B cell (primary cell): ENCODE measurements around the gene NDUFB10. TPM values are rescaled to one million over a fixed set of nuclear protein-coding genes. Genes with fewer than 3 reads are reported as not detected.
"Not testable (repeated sequence)": the region's sequence is repeated elsewhere in the genome, so short reads cannot be mapped to it uniquely, and the experiment has no call there.

Source experiments
- ATAC-seq: fragments of 200-7000 bp; cut with Tn5 transposase; one replicate; pipeline ENCODE4 v1.10.0; 2021; ENCODE audit warnings: low read depth, mild to moderate bottlenecking, moderate number of reproducible peaks, moderate library complexity
- CTCF ChIA-PET: fragments of 350-600 bp; sonication (Branson Sonifier 250); formaldehyde crosslinking; loops from one replicate; lab custom pipeline; 2021; ENCODE audit warnings: antibody characterized with exemption, inconsistent platforms; lab: Charles Lee
- POLR2A ChIA-PET: fragments of 350-600 bp; sonication (Branson Sonifier 250); formaldehyde crosslinking; loops from one replicate; lab custom pipeline; 2021; ENCODE audit warnings: antibody characterized with exemption; lab: Charles Lee
- DNase-seq: peaks from one replicate; pipeline ENCODE4 v3.0.0; 2013
- H2AFZ ChIP-seq: 2 replicates; pipeline ENCODE4 v1.6.1; 2012; ENCODE audit warnings: mild to moderate bottlenecking, low read depth, low read length; ENCODE audit not compliant: insufficient read depth, poor library complexity, severe bottlenecking
- H3K27ac ChIP-seq, 2 donors: 1 replicate in 1 of 2; 2 replicates in 1 of 2; pipeline ENCODE4 v1.5.1; 2012 to 2013; ENCODE audit warnings: low read length in 2 of 2, mild to moderate bottlenecking in 2 of 2, moderate library complexity in 1 of 2
- H3K27me3 ChIP-seq, 4 experiments: fragments of 200-600 bp in 1 of 4; sonication (generic) in 1 of 4; replicated peaks in 1 of 4; 1 replicate in 2 of 4; 2 replicates in 2 of 4; pipeline versions ENCODE4 v1.6.1 to v1.7.0; 2013 to 2016; ENCODE audit warnings: low read length in 3 of 4, mild to moderate bottlenecking in 2 of 4, mixed read lengths in 1 of 4, moderate library complexity in 1 of 4; ENCODE audit not compliant: insufficient read depth in 4 of 4, control insufficient read depth in 3 of 4; ENCODE audit errors: control extremely low read depth in 1 of 4
- H3K36me3 ChIP-seq, 2 experiments: replicated peaks in 1 of 2; 1 replicate in 1 of 2; 2 replicates in 1 of 2; pipeline versions ENCODE4 v1.6.1 to v1.7.1; 2013; ENCODE audit warnings: low read length in 1 of 2; ENCODE audit not compliant: insufficient read depth in 2 of 2, control insufficient read depth in 1 of 2; ENCODE audit errors: control extremely low read depth in 1 of 2, extremely low read depth in 1 of 2
- H3K4me1 ChIP-seq, 2 donors: fragments of 200-600 bp in 1 of 2; sonication (generic) in 1 of 2; 1 replicate in 1 of 2; 2 replicates in 1 of 2; pipeline versions ENCODE4 v1.5.1 to v1.6.1; 2013 to 2017; ENCODE audit warnings: low read length in 2 of 2; ENCODE audit not compliant: control insufficient read depth in 2 of 2, insufficient read depth in 2 of 2
- H3K4me2 ChIP-seq: replicated peaks from 2 replicates; pipeline ENCODE3; 2012; ENCODE audit warnings: mild to moderate bottlenecking, low read depth, low read length; ENCODE audit not compliant: poor library complexity, severe bottlenecking
- H3K4me3 ChIP-seq, 5 experiments: fragments of 200-600 bp in 1 of 5; sonication (generic) in 1 of 5; 1 replicate in 3 of 5; 2 replicates in 2 of 5; pipeline versions ENCODE4 v1.5.1 to v1.7.0; 2011 to 2016; ENCODE audit warnings: low read length in 4 of 5, mild to moderate bottlenecking in 4 of 5, low read depth in 2 of 5, control low read depth in 1 of 5, moderate library complexity in 1 of 5; ENCODE audit not compliant: insufficient read depth in 1 of 5; ENCODE audit errors: control extremely low read depth in 1 of 5, extremely low read depth in 1 of 5
- H3K79me2 ChIP-seq: fragments of 200-600 bp; sonication (generic); one replicate; pipeline ENCODE4 v1.6.0; 2016; ENCODE audit warnings: low read length; ENCODE audit not compliant: control insufficient read depth, insufficient read depth
- H3K9ac ChIP-seq: fragments of 200-600 bp; sonication (generic); 2 replicates; pipeline ENCODE4 v1.6.1; 2017; ENCODE audit warnings: mild to moderate bottlenecking, low read length, moderate library complexity
- H3K9me3 ChIP-seq, 3 donors: one replicate each; pipeline versions ENCODE4 v1.6.1 to v1.7.1; 2013; ENCODE audit warnings: low read length in 2 of 3; ENCODE audit not compliant: control insufficient read depth in 2 of 3, insufficient read depth in 1 of 3; ENCODE audit errors: control extremely low read depth in 1 of 3
- H4K20me1 ChIP-seq: 2 replicates; pipeline ENCODE4 v1.6.0; 2012; ENCODE audit warnings: mild to moderate bottlenecking, low read length; ENCODE audit not compliant: insufficient read depth, control insufficient read depth, poor library complexity, severe bottlenecking
- H3K27ac Mint-ChIP-seq: one replicate; pipeline ENCODE4 v1.8.0; 2021; ENCODE audit warnings: mixed read lengths
- H3K27me3 Mint-ChIP-seq: one replicate; pipeline ENCODE4 v1.8.0; 2021; ENCODE audit warnings: mixed read lengths
- H3K4me1 Mint-ChIP-seq: one replicate; pipeline ENCODE4 v1.8.0; 2021; ENCODE audit warnings: mixed read lengths
- H3K4me3 Mint-ChIP-seq: one replicate; pipeline ENCODE4 v1.8.0; 2021; ENCODE audit warnings: mixed read lengths
- H3K9me3 Mint-ChIP-seq: one replicate; pipeline ENCODE4 v1.8.0; 2022; ENCODE audit warnings: mixed read lengths; ENCODE audit not compliant: insufficient read depth
- EZH2 ChIP-seq: IDR thresholded peaks from 2 replicates; pipeline ENCODE4 v1.6.1; 2012; ENCODE audit warnings: borderline replicate concordance, low read depth, mild to moderate bottlenecking, moderate library complexity, low read length; ENCODE audit not compliant: insufficient read depth, poor library complexity, severe bottlenecking
- WGBS: methylation state at CpG from one replicate; pipeline ENCODE4 v1.1.5; 2013; ENCODE audit warnings: missing lambda C conversion rate; ENCODE audit not compliant: insufficient coverage; 5-methylcytosine and 5-hydroxymethylcytosine counted together
- intact Hi-C: fragments of 100-400 bp; cut with micrococcal nuclease; formaldehyde crosslinking; loops from one replicate; pipeline ENCODE4 v1.10.0; 2022
- polyA plus RNA-seq: library from polyadenylated mRNA; depleted of rRNA; stranded (reverse); fragments of >200 nt; gene quantifications from 2 replicates; pipeline ENCODE4 v1.2.3, GENCODE V29; 2012
- total RNA-seq, 2 donors: library from RNA; stranded (reverse); fragments of 120-200 nt in 1 of 2; gene quantifications; 1 replicate in 1 of 2; 2 replicates in 1 of 2; pipeline versions ENCODE4 v1.2.3 to v1.2.4, GENCODE V29; 2013 to 2022
- TF ChIP-seq, protein P1 (sequence below): fragments of 200-600 bp; IDR thresholded peaks from one replicate; pipeline ENCODE4 v1.8.0; 2022; ENCODE audit warnings: antibody characterized with exemption, mild to moderate bottlenecking

Gene NDUFB10
- total and polyA plus RNA-seq, 2 donors (not counting 1 experiment from before 2014, with no cell fraction given): 70.4 to 92.6 TPM

GRCh38 chr16:1958143-1958491 lies 1.2 kb upstream of the NDUFB10 start:
- H3K4me2 ChIP-seq, H3K9me3 ChIP-seq, H3K27me3 ChIP-seq, H3K27ac ChIP-seq, POLR2A ChIA-PET, H3K4me3 ChIP-seq, H3K9ac ChIP-seq, H3K27me3 Mint-ChIP-seq, DNase-seq, H4K20me1 ChIP-seq, H3K4me3 Mint-ChIP-seq, H2AFZ ChIP-seq, ATAC-seq, H3K9me3 Mint-ChIP-seq, H3K27ac Mint-ChIP-seq: not testable (repeated sequence)
- WGBS: 78% methylated on average over 29 of the region's 30 CpGs
- peaks cover 0 to 23% of the 10 kb centered on the region in 2 experiments for H3K36me3 ChIP-seq
- H3K4me1 ChIP-seq: peaks cover 16 to 37% of the 10 kb centered on the region in 2 donors
- H3K4me1 Mint-ChIP-seq: peaks cover 27% of the 10 kb centered on the region
- intact Hi-C loops: loop anchor here (2.0 kb wide), 1 partner anchor 29 kb away; no protein-coding TSS in a partner anchor
- H3K79me2 ChIP-seq: peaks cover 19% of the 10 kb centered on the region
- CTCF ChIA-PET: interaction anchor here (1.1 to 2.1 kb wide), 3 partner anchors 29 to 183 kb away, joined by 3 to 4 read pairs (median 3); no protein-coding TSS in a partner anchor

- Histone ChIP-seq H3K9ac (peak overlapping the region; percentile 88), H3K27me3 (peaks cover 0 to 3% (median 0%) of the 10 kb centered on the region in 4 experiments), H3K79me2 (peaks cover 25% of the 10 kb centered on the region), H3K4me3 (peak overlapping the region in 3 of 5 experiments; percentile 34 to 86 (median 75)), H3K36me3 (peaks cover 0 to 28% of the 10 kb centered on the region in 2 experiments), H4K20me1 (peaks cover 16% of the 10 kb centered on the region), H3K4me1 (peaks cover 22 to 43% of the 10 kb centered on the region in 2 donors), H3K4me2 (peak overlapping the region; percentile 83), H3K9me3 (no peaks in the 10 kb centered on the region), H2AFZ (peak overlapping the region; percentile 93), H3K27ac (no peak overlapping the region)
- intact Hi-C loops: loop anchor here (1.0 to 2.0 kb wide), 5 partner anchors 13 to 310 kb away; partner anchors contain the start of genes RNPS1, TRAF7 and ZNF598
- TF ChIP-seq, protein P1, sequence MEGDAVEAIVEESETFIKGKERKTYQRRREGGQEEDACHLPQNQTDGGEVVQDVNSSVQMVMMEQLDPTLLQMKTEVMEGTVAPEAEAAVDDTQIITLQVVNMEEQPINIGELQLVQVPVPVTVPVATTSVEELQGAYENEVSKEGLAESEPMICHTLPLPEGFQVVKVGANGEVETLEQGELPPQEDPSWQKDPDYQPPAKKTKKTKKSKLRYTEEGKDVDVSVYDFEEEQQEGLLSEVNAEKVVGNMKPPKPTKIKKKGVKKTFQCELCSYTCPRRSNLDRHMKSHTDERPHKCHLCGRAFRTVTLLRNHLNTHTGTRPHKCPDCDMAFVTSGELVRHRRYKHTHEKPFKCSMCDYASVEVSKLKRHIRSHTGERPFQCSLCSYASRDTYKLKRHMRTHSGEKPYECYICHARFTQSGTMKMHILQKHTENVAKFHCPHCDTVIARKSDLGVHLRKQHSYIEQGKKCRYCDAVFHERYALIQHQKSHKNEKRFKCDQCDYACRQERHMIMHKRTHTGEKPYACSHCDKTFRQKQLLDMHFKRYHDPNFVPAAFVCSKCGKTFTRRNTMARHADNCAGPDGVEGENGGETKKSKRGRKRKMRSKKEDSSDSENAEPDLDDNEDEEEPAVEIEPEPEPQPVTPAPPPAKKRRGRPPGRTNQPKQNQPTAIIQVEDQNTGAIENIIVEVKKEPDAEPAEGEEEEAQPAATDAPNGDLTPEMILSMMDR: no peak
- no peak for TF ChIP-seq EZH2
- Mint-ChIP-seq H3K9me3 (no peaks in the 10 kb centered on the region), H3K4me3 (peak overlapping the region; percentile 89), H3K27me3 (peaks cover 3% of the 10 kb centered on the region), H3K4me1 (peaks cover 33% of the 10 kb centered on the region), H3K27ac (peak overlapping the region; percentile 89)
- ATAC-seq (no peak), DNase-seq (no peak)
- ChIA-PET CTCF (interaction anchor here (1.1 to 2.1 kb wide), 3 partner anchors 30 to 182 kb away, joined by 3 to 4 read pairs (median 3); no protein-coding TSS in a partner anchor), POLR2A (interaction anchor here (1.1 to 2.5 kb wide), 2 partner anchors 182 to 196 kb away, joined by 3 to 10 read pairs; partner anchors contain the start of gene TRAF7)
- 45% methylated on average over 13 of the region's 14 CpGs for WGBS
Observed at GRCh38 chr16:1958715-1959268, 546 bp upstream of the NDUFB10 start.
